ENCODE results near the gene ZDHHC12.

ZDHHC12 gene

GRCh38 chr9:128687453-128687852 lies 36.5 kb downstream of the ZDHHC12 start:
- Histone ChIP-seq H3K14ac (ENCODE audit: low read length) (no peak overlapping the region), H3K9me3 (ENCODE audit: insufficient read depth, low read depth, low read length) (no peaks in the 10 kb centered on the region), H3K18ac (ENCODE audit: low read length) (no peak overlapping the region), H3K4me2 (ENCODE audit: low read length) (no peak overlapping the region), H3K79me1 (ENCODE audit: low read length) (peaks cover 25% of the 10 kb centered on the region), H3K36me3 (ENCODE audit: control insufficient read depth in 1 of 2, insufficient read depth in 2 of 2, low read length in 2 of 2) (peaks cover 5 to 10% of the 10 kb centered on the region in 2 experiments), H3K4ac (ENCODE audit: low read depth, low read length) (no peak overlapping the region), H2BK12ac (ENCODE audit: low read length) (no peak overlapping the region), H2BK120ac (ENCODE audit: insufficient read depth, low read length, poor library complexity) (no peak overlapping the region), H3K79me2 (ENCODE audit: control insufficient read depth, insufficient read depth, low read length, poor library complexity) (peaks cover 23% of the 10 kb centered on the region), H4K91ac (ENCODE audit: low read depth, low read length) (no peak overlapping the region), H3K23ac (ENCODE audit: low read length) (no peak overlapping the region), H2BK5ac (ENCODE audit: low read depth, low read length, poor library complexity) (no peak overlapping the region), H2AFZ (ENCODE audit: insufficient read depth, low read length, poor library complexity) (no peak overlapping the region), H4K12ac (ENCODE audit: low read depth, low read length) (no peak overlapping the region), H3K9ac (ENCODE audit: low read length) (no peak overlapping the region), H4K8ac (ENCODE audit: low read depth, low read length) (no peak overlapping the region), H3K27ac (ENCODE audit: low read depth, low read length) (no peak overlapping the region), H3K4me3 (ENCODE audit: low read depth, low read length) (no peak overlapping the region), H3K27me3 (ENCODE audit: insufficient read depth, low read length) (no peaks in the 10 kb centered on the region), H2AK5ac (ENCODE audit: low read length) (no peak overlapping the region), H3K4me1 (ENCODE audit: control insufficient read depth in 1 of 2, insufficient read depth in 2 of 2, low read length in 2 of 2) (peaks cover 6 to 12% of the 10 kb centered on the region in 2 experiments)
- WGBS (ENCODE audit: extremely low coverage, insufficient coverage, insufficient read length), result no CpG with 5 or more reads among the region's 4 CpGs
- no peak for DNase-seq

GRCh38 chr9:128685636-128686489 lies 38.1 kb downstream of the ZDHHC12 start:
- WGBS (ENCODE audit: extremely low coverage, insufficient coverage, insufficient read length), result no CpG with 5 or more reads among the region's 17 CpGs
- H2BK12ac ChIP-seq (ENCODE audit: low read length), result no peak overlapping the region

GRCh38 chr9:128684325-128685199 lies 39.4 kb downstream of the ZDHHC12 start:
- H2BK12ac ChIP-seq (ENCODE audit: low read length), result peak overlapping the region; percentile 35
- peak overlapping the region; percentile 63 for H4K91ac ChIP-seq (ENCODE audit: low read depth, low read length)
- peak overlapping the region; percentile 66 for H3K4ac ChIP-seq (ENCODE audit: low read depth, low read length)
- H3K79me1 ChIP-seq (ENCODE audit: low read length), result peaks cover 20% of the 10 kb centered on the region
- peaks cover 0 to 2% of the 10 kb centered on the region in 2 experiments for H3K36me3 ChIP-seq (ENCODE audit: control insufficient read depth in 1 of 2, insufficient read depth in 2 of 2, low read length in 2 of 2)
- peak overlapping the region; percentile 49 for H2BK5ac ChIP-seq (ENCODE audit: low read depth, low read length, poor library complexity)
- peaks cover 6 to 12% of the 10 kb centered on the region in 2 experiments for H3K4me1 ChIP-seq (ENCODE audit: control insufficient read depth in 1 of 2, insufficient read depth in 2 of 2, low read length in 2 of 2)
- H3K9ac ChIP-seq (ENCODE audit: low read length), result peak overlapping the region; percentile 80
- no peaks in the 10 kb centered on the region for H3K27me3 ChIP-seq (ENCODE audit: insufficient read depth, low read length)
- H3K14ac ChIP-seq (ENCODE audit: low read length), result peak overlapping the region; percentile 43
- H2BK120ac ChIP-seq (ENCODE audit: insufficient read depth, low read length, poor library complexity), result peak overlapping the region; percentile 67
- peak overlapping the region; percentile 83 for H3K27ac ChIP-seq (ENCODE audit: low read depth, low read length)
- H3K4me3 ChIP-seq (ENCODE audit: low read depth, low read length), result peak overlapping the region; percentile 74
- peak overlapping the region; percentile 36 for H2AK5ac ChIP-seq (ENCODE audit: low read length)
- peak overlapping the region; percentile 43 for H3K18ac ChIP-seq (ENCODE audit: low read length)
- H3K9me3 ChIP-seq (ENCODE audit: insufficient read depth, low read depth, low read length), result no peaks in the 10 kb centered on the region
- peak overlapping the region; percentile 43 for H4K12ac ChIP-seq (ENCODE audit: low read depth, low read length)
- peak overlapping the region; percentile 68 for H2AFZ ChIP-seq (ENCODE audit: insufficient read depth, low read length, poor library complexity)
- H3K23ac ChIP-seq (ENCODE audit: low read length), result no peak overlapping the region
- H4K8ac ChIP-seq (ENCODE audit: low read depth, low read length), result peak overlapping the region; percentile 72
- peak; percentile 76 to 85 for DNase-seq
- no CpG with 5 or more reads among the region's 15 CpGs for WGBS (ENCODE audit: extremely low coverage, insufficient coverage, insufficient read length)
- H3K4me2 ChIP-seq (ENCODE audit: low read length), result peak overlapping the region; percentile 91
- peaks cover 15% of the 10 kb centered on the region for H3K79me2 ChIP-seq (ENCODE audit: control insufficient read depth, insufficient read depth, low read length, poor library complexity)

More at GRCh38 chr9:128685636-128686489, 38.1 kb downstream of the ZDHHC12 start:
- Histone ChIP-seq H3K79me2 (ENCODE audit: control insufficient read depth, insufficient read depth, low read length, poor library complexity) (peaks cover 22% of the 10 kb centered on the region), H2BK120ac (ENCODE audit: insufficient read depth, low read length, poor library complexity) (no peak overlapping the region), H3K4me2 (ENCODE audit: low read length) (peak overlapping the region; percentile 91), H4K91ac (ENCODE audit: low read depth, low read length) (peak overlapping the region; percentile 20), H3K4me1 (ENCODE audit: control insufficient read depth in 1 of 2, insufficient read depth in 2 of 2, low read length in 2 of 2) (peaks cover 6 to 12% of the 10 kb centered on the region in 2 experiments), H3K4me3 (ENCODE audit: low read depth, low read length) (no peak overlapping the region), H4K8ac (ENCODE audit: low read depth, low read length) (no peak overlapping the region), H3K79me1 (ENCODE audit: low read length) (peaks cover 25% of the 10 kb centered on the region), H3K9ac (ENCODE audit: low read length) (peak overlapping the region; percentile 5), H3K4ac (ENCODE audit: low read depth, low read length) (peak overlapping the region; percentile 78), H2AFZ (ENCODE audit: insufficient read depth, low read length, poor library complexity) (no peak overlapping the region), H3K36me3 (ENCODE audit: control insufficient read depth in 1 of 2, insufficient read depth in 2 of 2, low read length in 2 of 2) (peaks cover 0 to 2% of the 10 kb centered on the region in 2 experiments), H3K27me3 (ENCODE audit: insufficient read depth, low read length) (no peaks in the 10 kb centered on the region), H2BK5ac (ENCODE audit: low read depth, low read length, poor library complexity) (no peak overlapping the region), H3K23ac (ENCODE audit: low read length) (no peak overlapping the region), H4K12ac (ENCODE audit: low read depth, low read length) (no peak overlapping the region), H2AK5ac (ENCODE audit: low read length) (no peak overlapping the region), H3K18ac (ENCODE audit: low read length) (no peak overlapping the region), H3K27ac (ENCODE audit: low read depth, low read length) (no peak overlapping the region), H3K14ac (ENCODE audit: low read length) (no peak overlapping the region), H3K9me3 (ENCODE audit: insufficient read depth, low read depth, low read length) (no peaks in the 10 kb centered on the region)
- no peak for DNase-seq

GRCh38 chr9:128684065-128684324 lies 39.9 kb downstream of the ZDHHC12 start:
- Histone ChIP-seq H3K79me2 (ENCODE audit: control insufficient read depth, insufficient read depth, low read length, poor library complexity) (peaks cover 12% of the 10 kb centered on the region), H3K4me3 (ENCODE audit: low read depth, low read length) (peak overlapping the region; percentile 74), H4K8ac (ENCODE audit: low read depth, low read length) (peak overlapping the region; percentile 72), H2AFZ (ENCODE audit: insufficient read depth, low read length, poor library complexity) (peak overlapping the region; percentile 2), H3K4me2 (ENCODE audit: low read length) (peak overlapping the region; percentile 91), H4K12ac (ENCODE audit: low read depth, low read length) (peak overlapping the region; percentile 79), H3K4me1 (ENCODE audit: control insufficient read depth in 1 of 2, insufficient read depth in 2 of 2, low read length in 2 of 2) (peaks cover 6 to 12% of the 10 kb centered on the region in 2 experiments), H3K9me3 (ENCODE audit: insufficient read depth, low read depth, low read length) (no peaks in the 10 kb centered on the region), H2BK120ac (ENCODE audit: insufficient read depth, low read length, poor library complexity) (peak overlapping the region; percentile 67), H3K23ac (ENCODE audit: low read length) (no peak overlapping the region), H2BK12ac (ENCODE audit: low read length) (no peak overlapping the region), H3K27ac (ENCODE audit: low read depth, low read length) (peak overlapping the region; percentile 83), H3K9ac (ENCODE audit: low read length) (peak overlapping the region; percentile 80), H3K14ac (ENCODE audit: low read length) (peak overlapping the region; percentile 34), H4K91ac (ENCODE audit: low read depth, low read length) (peak overlapping the region; percentile 63), H3K4ac (ENCODE audit: low read depth, low read length) (peak overlapping the region; percentile 32), H3K27me3 (ENCODE audit: insufficient read depth, low read length) (no peaks in the 10 kb centered on the region), H2AK5ac (ENCODE audit: low read length) (peak overlapping the region; percentile 36), H3K36me3 (ENCODE audit: control insufficient read depth in 1 of 2, insufficient read depth in 2 of 2, low read length in 2 of 2) (peaks cover 0 to 2% of the 10 kb centered on the region in 2 experiments), H2BK5ac (ENCODE audit: low read depth, low read length, poor library complexity) (peak overlapping the region; percentile 49), H3K79me1 (ENCODE audit: low read length) (peaks cover 16% of the 10 kb centered on the region), H3K18ac (ENCODE audit: low read length) (peak overlapping the region; percentile 24)
- DNase-seq, result no peak
- WGBS (ENCODE audit: extremely low coverage, insufficient coverage, insufficient read length), result no CpG with 5 or more reads among the region's 3 CpGs

All from trophoblast cell (in vitro differentiated cells and primary cell).